ENCODE data around the gene TNIK.

Gene TNIK

DNA sequence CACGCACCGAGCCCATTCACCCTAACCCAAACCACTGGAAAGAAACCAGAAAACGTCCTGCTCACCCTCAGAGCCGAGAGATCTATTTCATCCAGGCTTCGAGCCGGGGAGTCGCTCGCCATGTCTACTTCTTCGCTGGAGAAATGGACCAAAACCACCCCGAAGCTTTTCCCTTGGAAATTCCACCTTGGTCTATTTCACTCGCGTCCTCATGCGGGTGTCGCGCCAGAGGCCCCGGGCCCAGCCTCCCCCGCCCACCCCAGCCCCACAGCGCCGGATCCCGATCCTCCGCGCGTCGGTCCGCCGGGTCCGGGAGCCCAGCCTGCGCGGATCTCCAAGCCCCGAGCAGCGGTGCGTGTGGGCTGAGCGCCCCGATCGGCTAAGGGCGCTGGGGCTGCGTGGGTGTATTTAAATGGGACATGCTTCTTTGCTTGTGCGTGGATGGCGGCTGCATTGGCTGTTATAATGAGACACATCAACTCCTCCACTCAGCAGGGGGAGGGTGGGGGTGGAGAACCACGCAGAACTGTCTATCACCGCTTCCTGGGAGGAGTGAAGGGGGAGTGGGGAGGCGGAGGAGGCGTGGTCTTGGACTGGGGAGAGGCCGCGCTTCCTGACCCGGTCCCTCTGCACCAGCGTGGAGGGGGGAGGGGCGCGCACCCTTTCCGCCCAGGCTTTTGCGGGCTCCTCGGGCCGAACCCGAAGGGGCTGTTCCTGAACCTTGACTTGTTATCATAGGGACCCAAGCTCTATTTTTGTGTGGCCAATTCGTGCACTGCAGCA, at the start of gene TNIK:
Gene TNIK, minus strand, starts transcription at position 464 of the 783 bp plus-strand sequence. Its CDS starts 342 bp downstream, at position 122.
- peak; percentile 75 for DNase-seq (ENCODE audit: low spot score)

DNA sequence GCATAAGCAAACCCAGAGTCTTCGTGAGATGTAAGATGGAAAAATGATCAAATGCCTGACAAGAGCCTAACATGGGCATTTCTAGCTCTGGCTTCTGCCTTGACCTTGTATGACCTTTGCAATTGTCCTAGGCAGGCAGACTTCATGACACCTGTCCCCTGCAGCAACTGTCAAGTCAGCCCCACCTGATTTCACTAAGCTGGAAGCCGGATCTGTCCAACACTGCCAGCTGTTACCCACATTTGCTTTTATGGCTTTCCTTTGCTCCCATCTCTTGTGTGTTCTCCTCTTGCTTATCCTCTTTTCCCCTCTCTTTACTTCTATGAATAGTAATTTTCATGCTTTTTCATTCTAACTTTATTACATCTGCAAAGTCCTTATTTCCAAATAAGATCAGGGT, 48.5 kb upstream of the TNIK start:
- no peak for DNase-seq (ENCODE audit: low spot score)

DNA sequence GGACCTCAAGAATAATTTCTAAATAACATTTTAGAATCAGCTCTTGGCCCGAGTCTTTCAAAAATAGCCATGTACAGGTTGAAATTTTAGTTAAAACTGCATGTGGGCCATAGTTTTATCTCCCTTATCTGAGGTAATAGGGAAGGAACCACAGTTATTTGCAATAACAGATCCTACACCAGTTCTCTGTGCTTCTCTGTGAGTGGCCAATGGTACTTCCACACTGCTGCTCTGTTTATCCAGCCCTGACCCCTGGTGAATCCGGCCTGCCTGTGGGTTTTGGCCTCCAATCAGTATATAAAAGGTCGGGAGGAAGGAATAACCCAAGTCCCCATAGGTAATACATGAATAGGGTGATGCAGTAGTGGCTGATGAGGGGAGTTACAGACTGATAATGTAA, 48.0 kb upstream of the TNIK start:
- DNase-seq (ENCODE audit: low spot score): no peak

DNA sequence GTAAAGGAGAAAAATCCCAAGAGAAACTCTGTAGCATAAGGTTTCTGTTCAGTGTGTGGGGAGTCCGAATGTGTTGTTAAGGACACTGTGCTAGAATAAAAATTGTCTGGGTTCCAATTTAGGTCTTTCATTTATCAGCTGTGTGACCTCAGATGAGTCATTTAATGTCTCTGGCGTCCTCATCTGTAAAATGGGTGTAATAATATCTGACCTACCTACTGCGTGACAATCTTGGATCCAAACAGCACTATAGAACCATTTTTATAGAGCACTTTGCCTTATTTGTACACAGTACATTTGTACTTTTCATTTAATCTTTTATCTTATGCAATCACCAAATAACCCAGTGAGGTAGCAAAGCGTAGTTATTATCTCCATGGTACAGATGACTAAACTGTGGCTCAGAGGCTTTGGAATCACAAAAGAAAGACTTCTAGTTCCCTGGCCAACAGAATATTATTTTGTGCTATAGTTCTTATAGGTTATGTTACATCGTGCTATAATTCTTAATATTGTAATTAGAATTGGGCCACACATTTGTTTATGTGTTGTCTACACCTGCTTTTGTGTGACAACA, 46.6 kb upstream of the TNIK start:
- no peak for DNase-seq (ENCODE audit: low spot score)

- no peak for DNase-seq (ENCODE audit: low spot score)
Observed at GRCh38 chr3:171505822-171506333, 45.7 kb upstream of the TNIK start.

GRCh38 chr3:171504376-171504775, 44.2 kb upstream of the TNIK start:
- no peak for DNase-seq (ENCODE audit: low spot score)

GRCh38 chr3:171503817-171504216, 43.6 kb upstream of the TNIK start:
- no peak for DNase-seq (ENCODE audit: low spot score)

GRCh38 chr3:171498921-171499320, 38.7 kb upstream of the TNIK start:
- no peak for DNase-seq (ENCODE audit: low spot score)

GRCh38 chr3:171497468-171497867, 37.3 kb upstream of the TNIK start:
- DNase-seq (ENCODE audit: low spot score): no peak

GRCh38 chr3:171495413-171495812, 35.2 kb upstream of the TNIK start:
- no peak for DNase-seq (ENCODE audit: low spot score)

- no peak for DNase-seq (ENCODE audit: low spot score)
Observed at GRCh38 chr3:171494457-171495109, 34.4 kb upstream of the TNIK start.

GRCh38 chr3:171491361-171491760, 31.2 kb upstream of the TNIK start:
- peak; percentile 33 for DNase-seq (ENCODE audit: low spot score)

- DNase-seq (ENCODE audit: low spot score): no peak
Observed at GRCh38 chr3:171490901-171491300, 30.7 kb upstream of the TNIK start.

- no peak for DNase-seq (ENCODE audit: low spot score)
Observed at GRCh38 chr3:171489348-171489747, 29.1 kb upstream of the TNIK start.

DNA sequence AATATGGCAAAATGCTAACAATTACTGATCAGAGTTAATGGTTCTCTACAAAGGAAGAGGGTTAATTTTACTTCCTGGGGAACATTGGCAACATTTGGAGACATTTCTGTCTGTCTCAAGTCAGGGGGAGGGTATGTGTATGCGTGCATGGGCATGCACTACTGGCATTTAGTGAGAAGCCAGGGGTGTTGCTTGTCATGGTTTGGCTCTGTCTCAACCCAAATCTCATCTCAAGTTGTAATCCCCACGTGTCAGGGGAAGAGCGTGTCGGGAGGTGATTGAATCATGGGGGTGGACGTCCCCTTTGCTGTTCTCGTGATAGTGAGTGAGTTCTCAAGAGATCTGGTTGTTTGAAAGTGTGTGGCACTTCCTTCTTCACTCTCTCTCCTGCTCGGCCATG, 28.3 kb upstream of the TNIK start:
- no peak for DNase-seq (ENCODE audit: low spot score)

DNA sequence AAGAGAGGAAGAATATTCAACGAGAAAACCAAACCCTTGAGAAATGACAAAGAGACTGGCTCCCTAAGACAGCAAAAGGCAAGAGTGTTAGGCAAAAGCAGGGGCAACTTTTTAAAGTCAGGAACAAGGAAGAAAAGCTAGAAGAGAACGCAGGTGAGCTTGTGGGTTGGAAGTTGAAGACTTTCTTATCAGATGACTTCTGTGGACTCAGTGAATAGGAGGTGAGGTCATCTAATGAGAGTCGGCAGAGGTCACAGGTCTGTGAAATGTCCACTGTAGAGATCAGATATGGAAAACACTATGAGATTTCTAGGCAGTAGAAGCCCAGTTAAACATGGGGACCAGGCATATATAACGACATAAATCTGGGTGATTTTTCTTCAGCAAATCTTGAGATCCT, 27.2 kb upstream of the TNIK start:
- no peak for DNase-seq (ENCODE audit: low spot score)

DNA sequence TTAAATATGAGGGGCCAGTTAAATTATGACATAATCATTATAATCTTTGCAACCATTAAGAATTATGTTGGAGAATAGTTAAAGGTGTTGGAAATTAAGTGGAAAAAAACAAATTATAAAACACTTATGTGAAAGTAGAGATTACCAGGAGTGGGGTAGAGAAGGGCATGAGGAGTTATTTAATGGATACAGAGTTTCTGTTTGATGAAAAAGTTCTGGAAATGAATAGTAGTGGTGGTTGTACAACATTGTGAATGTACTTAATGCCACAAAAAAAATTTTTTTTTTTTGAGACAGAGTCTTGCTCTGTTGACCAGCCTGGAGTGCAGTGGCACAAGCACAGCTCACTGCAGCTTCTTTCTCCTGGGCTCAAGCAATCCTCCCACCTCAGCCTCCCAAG, 25.1 kb upstream of the TNIK start:
- no peak for DNase-seq (ENCODE audit: low spot score)

- DNase-seq (ENCODE audit: low spot score): no peak
Observed at GRCh38 chr3:171481011-171481410, 20.8 kb upstream of the TNIK start.

- no peak for DNase-seq (ENCODE audit: low spot score)
Observed at GRCh38 chr3:171480526-171480925, 20.3 kb upstream of the TNIK start.

- no peak for DNase-seq (ENCODE audit: low spot score)
Observed at GRCh38 chr3:171476532-171477102, 16.4 kb upstream of the TNIK start.

GRCh38 chr3:171472552-171472951, 12.3 kb upstream of the TNIK start:
- DNase-seq (ENCODE audit: low spot score): no peak

GRCh38 chr3:171470714-171471227, 10.6 kb upstream of the TNIK start:
- peak; percentile 38 for DNase-seq (ENCODE audit: low spot score)

DNA sequence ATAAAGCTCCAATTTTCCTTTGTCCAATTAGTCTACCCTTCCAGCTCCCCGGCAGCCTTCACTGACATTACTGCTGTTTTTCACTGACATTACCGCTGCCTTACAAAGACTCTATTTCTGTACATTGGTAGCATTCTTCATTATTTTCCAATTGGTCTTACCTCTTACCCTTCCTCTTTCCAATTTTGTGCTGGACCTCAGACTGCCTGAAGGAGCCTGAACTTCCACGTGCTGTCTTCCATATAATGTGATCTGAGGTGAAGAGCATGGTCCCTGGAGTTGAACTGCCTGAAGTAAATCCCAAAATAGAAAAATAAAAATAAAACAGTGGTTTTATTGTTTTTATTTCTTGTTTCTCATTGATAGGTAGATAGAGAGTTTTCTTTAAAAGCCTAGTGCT, 9.2 kb upstream of the TNIK start:
- DNase-seq (ENCODE audit: low spot score): no peak
